ENCODE measurements around the gene DAW1.

The DAW1 gene

DNA sequence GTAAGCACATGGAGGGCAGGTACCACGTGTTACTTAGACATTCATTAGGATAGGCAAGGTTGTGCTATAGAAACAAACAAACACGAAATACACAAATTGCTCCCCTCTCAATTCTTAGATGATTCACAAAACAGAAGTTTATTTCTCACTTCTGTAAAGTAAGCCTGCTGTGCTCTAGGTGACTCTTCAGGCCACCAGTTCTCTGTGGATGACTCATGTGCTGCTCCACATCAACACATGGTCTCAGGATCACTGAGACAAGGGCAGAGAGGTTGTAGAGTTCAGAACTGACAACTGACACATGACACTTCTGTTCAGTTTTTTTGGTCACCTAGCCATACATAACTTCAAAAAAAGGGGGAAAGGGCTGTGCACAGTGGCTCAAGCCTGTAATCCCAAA is 70.6 kb downstream of the DAW1 start:
- H3K27ac ChIP-seq (ENCODE audit: low read depth, low read length, poor library complexity, severe bottlenecking) = no peak overlapping the region
- H3K36me3 ChIP-seq (ENCODE audit: insufficient read depth, low read length) = no peaks in the 10 kb centered on the region
- no peaks in the 10 kb centered on the region for H3K27me3 ChIP-seq (ENCODE audit: insufficient read depth, low read length)
- no peaks in the 10 kb centered on the region for H3K9me2 ChIP-seq (ENCODE audit: low read depth, low read length)
- H3K9me3 ChIP-seq (ENCODE audit: low read length) = no peaks in the 10 kb centered on the region
- H4K20me1 ChIP-seq (ENCODE audit: insufficient read depth, low read length) = no peaks in the 10 kb centered on the region
- no peak overlapping the region for H3K4me3 ChIP-seq (ENCODE audit: low read depth, low read length, poor library complexity, severe bottlenecking)
- H2AFZ ChIP-seq (ENCODE audit: low read length) = no peak overlapping the region
- H3K9ac ChIP-seq (ENCODE audit: low read length) = no peak overlapping the region
- no peak for TF ChIP-seq EZH2 (IDR thresholded peaks at IDR 0.05; ENCODE audit: borderline replicate concordance, low read length)
- TF ChIP-seq, protein P1, sequence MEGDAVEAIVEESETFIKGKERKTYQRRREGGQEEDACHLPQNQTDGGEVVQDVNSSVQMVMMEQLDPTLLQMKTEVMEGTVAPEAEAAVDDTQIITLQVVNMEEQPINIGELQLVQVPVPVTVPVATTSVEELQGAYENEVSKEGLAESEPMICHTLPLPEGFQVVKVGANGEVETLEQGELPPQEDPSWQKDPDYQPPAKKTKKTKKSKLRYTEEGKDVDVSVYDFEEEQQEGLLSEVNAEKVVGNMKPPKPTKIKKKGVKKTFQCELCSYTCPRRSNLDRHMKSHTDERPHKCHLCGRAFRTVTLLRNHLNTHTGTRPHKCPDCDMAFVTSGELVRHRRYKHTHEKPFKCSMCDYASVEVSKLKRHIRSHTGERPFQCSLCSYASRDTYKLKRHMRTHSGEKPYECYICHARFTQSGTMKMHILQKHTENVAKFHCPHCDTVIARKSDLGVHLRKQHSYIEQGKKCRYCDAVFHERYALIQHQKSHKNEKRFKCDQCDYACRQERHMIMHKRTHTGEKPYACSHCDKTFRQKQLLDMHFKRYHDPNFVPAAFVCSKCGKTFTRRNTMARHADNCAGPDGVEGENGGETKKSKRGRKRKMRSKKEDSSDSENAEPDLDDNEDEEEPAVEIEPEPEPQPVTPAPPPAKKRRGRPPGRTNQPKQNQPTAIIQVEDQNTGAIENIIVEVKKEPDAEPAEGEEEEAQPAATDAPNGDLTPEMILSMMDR (IDR thresholded peaks at IDR 0.05; ENCODE audit: low read length) = no peak
- H3K79me2 ChIP-seq (ENCODE audit: insufficient read depth, low read length) = no peaks in the 10 kb centered on the region
- H3F3A ChIP-seq (ENCODE audit: insufficient read depth, low read length) = no peaks in the 10 kb centered on the region
- no peaks in the 10 kb centered on the region for H3K4me1 ChIP-seq (ENCODE audit: insufficient read depth, low read length, severe bottlenecking)
- H3K4me2 ChIP-seq (ENCODE audit: low read length) = no peak overlapping the region

DNA sequence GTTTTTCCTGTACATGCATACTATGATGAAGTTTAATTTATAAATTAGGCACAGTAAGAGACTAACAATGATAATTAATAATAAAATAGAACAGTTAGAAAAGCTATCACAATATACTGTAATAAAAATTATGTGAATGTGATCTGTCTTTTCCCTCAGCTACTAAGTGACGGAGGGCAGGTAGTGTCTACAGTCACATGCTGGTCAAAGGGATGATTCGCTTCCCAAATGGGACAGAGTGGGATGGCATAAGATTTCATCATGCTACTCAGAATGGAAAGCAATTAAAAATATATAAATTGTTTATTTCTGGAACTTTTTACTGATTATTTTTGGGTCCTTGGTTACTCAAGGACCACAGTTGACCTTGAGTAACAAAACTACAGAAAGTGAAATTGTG is 71.5 kb downstream of the DAW1 start:
- Histone ChIP-seq H3K27ac (ENCODE audit: low read depth, low read length, poor library complexity, severe bottlenecking) (no peak overlapping the region), H3F3A (ENCODE audit: insufficient read depth, low read length) (no peaks in the 10 kb centered on the region), H3K4me3 (ENCODE audit: low read depth, low read length, poor library complexity, severe bottlenecking) (no peak overlapping the region), H3K36me3 (ENCODE audit: insufficient read depth, low read length) (no peaks in the 10 kb centered on the region), H4K20me1 (ENCODE audit: insufficient read depth, low read length) (no peaks in the 10 kb centered on the region), H3K4me1 (ENCODE audit: insufficient read depth, low read length, severe bottlenecking) (no peaks in the 10 kb centered on the region), H2AFZ (ENCODE audit: low read length) (no peak overlapping the region), H3K9me3 (ENCODE audit: low read length) (no peaks in the 10 kb centered on the region), H3K27me3 (ENCODE audit: insufficient read depth, low read length) (no peaks in the 10 kb centered on the region), H3K9ac (ENCODE audit: low read length) (no peak overlapping the region), H3K4me2 (ENCODE audit: low read length) (no peak overlapping the region), H3K9me2 (ENCODE audit: low read depth, low read length) (no peaks in the 10 kb centered on the region), H3K79me2 (ENCODE audit: insufficient read depth, low read length) (no peaks in the 10 kb centered on the region)
- TF ChIP-seq, protein P1 (IDR thresholded peaks at IDR 0.05; ENCODE audit: low read length) = no peak
- no peak for TF ChIP-seq EZH2 (IDR thresholded peaks at IDR 0.05; ENCODE audit: borderline replicate concordance, low read length)

DNA sequence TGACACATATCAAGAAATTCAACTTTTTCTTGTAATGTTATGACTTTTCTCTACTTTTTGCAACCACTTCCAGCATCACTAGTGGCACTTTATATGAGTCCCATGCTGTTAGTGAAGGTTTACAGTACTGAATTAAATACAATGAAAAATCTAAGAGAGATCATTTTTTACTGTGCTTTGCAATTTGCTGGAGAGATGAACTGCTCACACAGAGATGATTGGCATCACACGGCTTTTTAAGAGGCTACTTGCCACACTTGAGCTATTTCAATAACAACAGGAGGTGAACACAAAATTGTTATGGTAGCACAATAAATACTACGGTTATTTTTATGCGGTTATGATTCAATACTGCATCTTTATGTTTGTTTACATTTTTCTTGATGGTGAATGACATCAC is 88.9 kb downstream of the DAW1 start:
- H3K36me3 ChIP-seq (ENCODE audit: insufficient read depth, low read length) = no peaks in the 10 kb centered on the region
- TF ChIP-seq EZH2 (IDR thresholded peaks at IDR 0.05; ENCODE audit: borderline replicate concordance, low read length) = no peak
- TF ChIP-seq, protein P1 (IDR thresholded peaks at IDR 0.05; ENCODE audit: low read length) = no peak
- H4K20me1 ChIP-seq (ENCODE audit: insufficient read depth, low read length) = no peaks in the 10 kb centered on the region
- no peak overlapping the region for H3K4me2 ChIP-seq (ENCODE audit: low read length)
- no peaks in the 10 kb centered on the region for H3K9me3 ChIP-seq (ENCODE audit: low read length)
- H3K9ac ChIP-seq (ENCODE audit: low read length) = no peak overlapping the region
- no peaks in the 10 kb centered on the region for H3K79me2 ChIP-seq (ENCODE audit: insufficient read depth, low read length)
- H3K27ac ChIP-seq (ENCODE audit: low read depth, low read length, poor library complexity, severe bottlenecking) = no peak overlapping the region
- H3F3A ChIP-seq (ENCODE audit: insufficient read depth, low read length) = no peaks in the 10 kb centered on the region
- H3K9me2 ChIP-seq (ENCODE audit: low read depth, low read length) = no peaks in the 10 kb centered on the region
- no peak overlapping the region for H2AFZ ChIP-seq (ENCODE audit: low read length)
- no peak overlapping the region for H3K4me3 ChIP-seq (ENCODE audit: low read depth, low read length, poor library complexity, severe bottlenecking)
- H3K4me1 ChIP-seq (ENCODE audit: insufficient read depth, low read length, severe bottlenecking) = no peaks in the 10 kb centered on the region
- no peaks in the 10 kb centered on the region for H3K27me3 ChIP-seq (ENCODE audit: insufficient read depth, low read length)

All from OCI-LY1 (cell line).